OCI-LY3 (cell line): Measurements from ENCODE around the gene HSCB.

ENCODE experiments used
- H2AFZ ChIP-seq: fragments of 200-600, 300-600 bp; shearing (Covaris generic); 2 replicates; pipeline ENCODE4 v1.6.0; 2014; ENCODE audit warnings: antibody characterized with exemption, low read depth, low read length
- H3K27ac ChIP-seq: fragments of 200-600, 300-600 bp; sonication (generic); 2 replicates; pipeline ENCODE4 v1.5.1; 2014; ENCODE audit warnings: mild to moderate bottlenecking, low read length, moderate library complexity, mixed read lengths
- H3K27me3 ChIP-seq: fragments of 200-600, 300-600 bp; sonication (generic); 2 replicates; pipeline ENCODE4 v1.6.1; 2014; ENCODE audit warnings: low read depth, low read length, mixed read lengths
- H3K36me3 ChIP-seq: fragments of 200-600, 300-600 bp; sonication (generic); replicated peaks from 2 replicates; pipeline ENCODE3; 2014; ENCODE audit warnings: low read depth, low read length, mixed read lengths
- H3K4me1 ChIP-seq: fragments of 300-600, 200-600 bp; sonication (generic); 2 replicates; pipeline ENCODE4 v1.6.1; 2014; ENCODE audit warnings: low read length, mixed read lengths
- H3K4me2 ChIP-seq: fragments of 200-600, 300-600 bp; sonication (generic); 2 replicates; pipeline ENCODE4 v1.6.1; 2014; ENCODE audit warnings: low read length, mixed read lengths
- H3K4me3 ChIP-seq: fragments of 300-600, 200-600 bp; sonication (generic); 2 replicates; pipeline ENCODE4 v1.5.1; 2014; ENCODE audit warnings: antibody characterized with exemption, mild to moderate bottlenecking, low read length, moderate library complexity
- H3K79me2 ChIP-seq: fragments of 300-600, 200-600 bp; shearing (Covaris generic); 2 replicates; pipeline ENCODE4 v1.6.1; 2014; ENCODE audit warnings: mild to moderate bottlenecking, low read length, mixed read lengths
- H3K9ac ChIP-seq: fragments of 300-600, 200-600 bp; shearing (Covaris generic); 2 replicates; pipeline ENCODE4 v1.6.0; 2014; ENCODE audit warnings: mild to moderate bottlenecking, low read length, moderate library complexity
- H3K9me3 ChIP-seq: fragments of 200-600, 300-600 bp; shearing (Covaris generic); 2 replicates; pipeline ENCODE4 v1.6.1; 2014; ENCODE audit warnings: low read length, mixed read lengths; ENCODE audit not compliant: insufficient read depth
- H4K20me1 ChIP-seq: fragments of 200-600, 300-600 bp; sonication (generic); 2 replicates; pipeline ENCODE4 v1.6.1; 2016; ENCODE audit warnings: low read length, mixed read lengths; ENCODE audit not compliant: insufficient read depth
- EZH2phosphoT487 ChIP-seq: fragments of 200-600 bp; shearing (Covaris generic); IDR thresholded peaks from 2 replicates; pipeline ENCODE4 v1.6.1; 2018; ENCODE audit warnings: antibody characterized with exemption, mixed run types, low read depth
- TF ChIP-seq, protein P1 (sequence below): fragments of 200-600, 300-600 bp; sonication (generic); IDR thresholded peaks from 2 replicates; pipeline ENCODE4 v1.5.1; 2014; ENCODE audit warnings: antibody characterized with exemption, low read length, low read depth

HSCB gene

DNA sequence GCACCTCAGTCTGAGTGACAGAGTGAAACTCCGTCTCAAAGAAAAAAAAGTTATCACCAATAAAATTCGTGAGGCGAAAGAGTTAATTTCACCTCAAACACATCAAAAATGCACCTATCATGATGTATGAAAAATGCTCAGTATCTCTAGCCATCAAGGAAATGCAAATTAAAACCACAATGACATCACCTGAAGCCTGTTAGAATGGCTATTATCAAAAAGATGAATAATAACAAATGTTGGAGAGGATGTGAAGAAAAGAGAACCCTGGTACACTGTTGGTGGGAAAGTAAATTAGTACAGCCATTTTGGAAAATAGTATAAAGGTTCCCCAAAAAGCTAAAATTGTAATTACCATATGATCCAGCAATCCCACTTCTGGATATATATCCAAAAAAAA is 23.8 kb upstream of the HSCB start:
- TF ChIP-seq, protein P1, sequence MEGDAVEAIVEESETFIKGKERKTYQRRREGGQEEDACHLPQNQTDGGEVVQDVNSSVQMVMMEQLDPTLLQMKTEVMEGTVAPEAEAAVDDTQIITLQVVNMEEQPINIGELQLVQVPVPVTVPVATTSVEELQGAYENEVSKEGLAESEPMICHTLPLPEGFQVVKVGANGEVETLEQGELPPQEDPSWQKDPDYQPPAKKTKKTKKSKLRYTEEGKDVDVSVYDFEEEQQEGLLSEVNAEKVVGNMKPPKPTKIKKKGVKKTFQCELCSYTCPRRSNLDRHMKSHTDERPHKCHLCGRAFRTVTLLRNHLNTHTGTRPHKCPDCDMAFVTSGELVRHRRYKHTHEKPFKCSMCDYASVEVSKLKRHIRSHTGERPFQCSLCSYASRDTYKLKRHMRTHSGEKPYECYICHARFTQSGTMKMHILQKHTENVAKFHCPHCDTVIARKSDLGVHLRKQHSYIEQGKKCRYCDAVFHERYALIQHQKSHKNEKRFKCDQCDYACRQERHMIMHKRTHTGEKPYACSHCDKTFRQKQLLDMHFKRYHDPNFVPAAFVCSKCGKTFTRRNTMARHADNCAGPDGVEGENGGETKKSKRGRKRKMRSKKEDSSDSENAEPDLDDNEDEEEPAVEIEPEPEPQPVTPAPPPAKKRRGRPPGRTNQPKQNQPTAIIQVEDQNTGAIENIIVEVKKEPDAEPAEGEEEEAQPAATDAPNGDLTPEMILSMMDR: no peak
- no peak for TF ChIP-seq EZH2phosphoT487

DNA sequence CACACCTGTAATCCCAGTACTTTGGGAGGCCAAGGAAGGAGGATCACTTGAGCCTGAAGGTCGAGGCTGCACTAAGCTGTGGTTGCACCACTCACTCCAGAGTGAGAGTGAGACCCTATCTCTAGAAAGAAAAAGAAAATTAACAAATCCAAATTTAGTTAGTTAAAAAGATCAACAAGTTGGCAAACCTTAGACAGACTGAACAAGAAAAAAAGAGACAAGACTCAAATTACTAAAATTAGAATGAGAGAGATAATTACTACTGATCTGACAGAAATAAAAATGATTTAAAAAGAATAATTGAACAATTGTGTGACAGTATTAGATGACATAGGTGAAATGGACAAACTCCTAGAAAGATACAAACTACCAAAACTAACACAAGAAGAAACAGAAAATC is 13.8 kb upstream of the HSCB start:
- no peak overlapping the region for H2AFZ ChIP-seq
- H3K27ac ChIP-seq: no peak overlapping the region
- H3K9me3 ChIP-seq: no peaks in the 10 kb centered on the region
- H3K9ac ChIP-seq: no peak overlapping the region
- H3K36me3 ChIP-seq: peaks cover 37% of the 10 kb centered on the region
- H3K79me2 ChIP-seq: peaks cover 15% of the 10 kb centered on the region
- TF ChIP-seq EZH2phosphoT487: no peak
- TF ChIP-seq, protein P1: no peak
- peaks cover 27% of the 10 kb centered on the region for H3K4me1 ChIP-seq
- no peak overlapping the region for H3K4me3 ChIP-seq
- no peaks in the 10 kb centered on the region for H4K20me1 ChIP-seq
- no peak overlapping the region for H3K4me2 ChIP-seq
- H3K27me3 ChIP-seq: no peaks in the 10 kb centered on the region

More for the DNA sequence above, 23.8 kb upstream of the HSCB start:
- Histone ChIP-seq H3K27me3 (no peaks in the 10 kb centered on the region), H3K4me3 (no peak overlapping the region), H2AFZ (no peak overlapping the region), H3K4me1 (peaks cover 4% of the 10 kb centered on the region; the same call in 1 of the 2 replicates), H3K9ac (no peak overlapping the region), H3K36me3 (peaks cover 41% of the 10 kb centered on the region), H3K4me2 (no peak overlapping the region), H3K79me2 (no peaks in the 10 kb centered on the region), H3K9me3 (no peaks in the 10 kb centered on the region), H3K27ac (no peak overlapping the region), H4K20me1 (no peaks in the 10 kb centered on the region)

DNA sequence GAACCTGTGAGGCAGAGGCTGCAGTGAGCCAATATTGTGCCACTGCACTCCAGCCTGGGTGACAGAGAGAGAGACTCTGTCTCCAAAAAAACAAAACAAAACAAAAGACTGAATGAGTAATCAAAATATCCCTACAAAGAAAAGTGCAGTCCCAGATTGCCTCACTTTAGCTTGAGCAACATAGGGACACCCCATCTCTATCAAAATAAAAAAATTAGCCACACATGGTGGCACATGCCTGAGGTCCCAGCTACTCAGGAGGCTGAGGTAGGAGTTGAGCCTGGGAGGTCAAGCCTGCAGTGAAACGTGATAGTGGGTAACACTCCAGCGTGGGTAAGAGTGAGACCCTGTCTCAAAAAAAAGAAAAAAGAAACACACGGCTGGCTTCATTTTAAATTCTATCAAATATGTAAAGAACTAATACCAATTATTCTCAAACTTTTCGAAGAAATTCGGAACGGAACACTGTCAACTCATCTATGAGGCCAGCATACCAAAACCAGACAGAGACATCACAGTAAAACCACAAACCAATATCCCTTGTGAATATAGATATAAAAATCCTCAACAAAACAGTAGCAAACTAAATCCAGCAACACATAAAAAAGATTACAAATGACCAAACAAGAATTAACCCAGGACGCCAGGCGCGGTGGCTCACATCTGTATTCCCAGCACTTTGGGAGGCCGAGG is 13.1 kb upstream of the HSCB start:
- peak overlapping the region; percentile 42 for H3K4me2 ChIP-seq
- H3K27me3 ChIP-seq: no peaks in the 10 kb centered on the region
- H3K9ac ChIP-seq: no peak overlapping the region
- H2AFZ ChIP-seq: no peak overlapping the region
- TF ChIP-seq, protein P1: no peak
- TF ChIP-seq EZH2phosphoT487: no peak
- peaks cover 39% of the 10 kb centered on the region for H3K36me3 ChIP-seq
- H3K9me3 ChIP-seq: no peaks in the 10 kb centered on the region
- peaks cover 15% of the 10 kb centered on the region for H3K79me2 ChIP-seq
- no peaks in the 10 kb centered on the region for H4K20me1 ChIP-seq
- H3K4me3 ChIP-seq: no peak overlapping the region
- peaks cover 27% of the 10 kb centered on the region for H3K4me1 ChIP-seq
- peak overlapping the region; percentile 53 for H3K27ac ChIP-seq

DNA sequence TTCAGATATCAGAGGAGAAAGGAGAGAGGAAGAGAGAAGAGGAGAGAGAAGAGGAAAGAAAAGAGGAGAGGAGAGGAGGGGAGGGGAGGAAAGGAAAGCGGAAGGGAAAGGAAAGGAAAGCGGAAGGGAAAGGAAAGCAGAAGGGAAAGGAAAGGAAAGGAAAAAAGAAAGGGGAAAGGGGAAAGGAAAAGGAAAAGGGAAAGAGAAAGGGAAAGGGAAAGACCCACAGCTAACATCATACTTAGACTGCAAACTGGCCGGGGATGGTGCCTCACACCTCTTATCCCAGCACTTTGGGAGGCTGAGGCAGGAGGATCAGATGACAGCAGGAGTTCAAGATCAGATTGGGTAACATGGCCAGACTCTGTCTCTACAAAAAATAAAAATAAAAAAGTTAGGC is 11.7 kb upstream of the HSCB start:
- TF ChIP-seq EZH2phosphoT487: no peak
- TF ChIP-seq, protein P1: no peak
- Histone ChIP-seq H3K9ac (no peak overlapping the region), H2AFZ (no peak overlapping the region), H3K27ac (peak overlapping the region; percentile 53), H4K20me1 (no peaks in the 10 kb centered on the region), H3K4me1 (peaks cover 27% of the 10 kb centered on the region), H3K9me3 (no peaks in the 10 kb centered on the region), H3K79me2 (peaks cover 15% of the 10 kb centered on the region), H3K4me2 (peak overlapping the region; percentile 42; the same call in 1 of the 2 replicates), H3K4me3 (no peak overlapping the region), H3K36me3 (peaks cover 38% of the 10 kb centered on the region), H3K27me3 (no peaks in the 10 kb centered on the region)
